Fibroblast of lung (primary cell): ENCODE results near the gene NUPR1.

Experiments
- EZH2 ChIP-seq: IDR thresholded peaks from 2 replicates; pipeline ENCODE4 v1.5.1; 2012; ENCODE audit warnings: low read length, control low read depth, mild to moderate bottlenecking; ENCODE audit errors: missing control alignments
- TF ChIP-seq, protein P1 (sequence below), 2 donors: IDR thresholded peaks in 1 of 2; conservative IDR thresholded peaks in 1 of 2; 1 replicate in 1 of 2; 2 replicates in 1 of 2; pipeline ENCODE4 v1.5.1; 2011 to 2012; ENCODE audit warnings: low read length in 2 of 2, control low read depth in 1 of 2, inconsistent platforms in 1 of 2, low read depth in 1 of 2, mild to moderate bottlenecking in 1 of 2

DNA sequence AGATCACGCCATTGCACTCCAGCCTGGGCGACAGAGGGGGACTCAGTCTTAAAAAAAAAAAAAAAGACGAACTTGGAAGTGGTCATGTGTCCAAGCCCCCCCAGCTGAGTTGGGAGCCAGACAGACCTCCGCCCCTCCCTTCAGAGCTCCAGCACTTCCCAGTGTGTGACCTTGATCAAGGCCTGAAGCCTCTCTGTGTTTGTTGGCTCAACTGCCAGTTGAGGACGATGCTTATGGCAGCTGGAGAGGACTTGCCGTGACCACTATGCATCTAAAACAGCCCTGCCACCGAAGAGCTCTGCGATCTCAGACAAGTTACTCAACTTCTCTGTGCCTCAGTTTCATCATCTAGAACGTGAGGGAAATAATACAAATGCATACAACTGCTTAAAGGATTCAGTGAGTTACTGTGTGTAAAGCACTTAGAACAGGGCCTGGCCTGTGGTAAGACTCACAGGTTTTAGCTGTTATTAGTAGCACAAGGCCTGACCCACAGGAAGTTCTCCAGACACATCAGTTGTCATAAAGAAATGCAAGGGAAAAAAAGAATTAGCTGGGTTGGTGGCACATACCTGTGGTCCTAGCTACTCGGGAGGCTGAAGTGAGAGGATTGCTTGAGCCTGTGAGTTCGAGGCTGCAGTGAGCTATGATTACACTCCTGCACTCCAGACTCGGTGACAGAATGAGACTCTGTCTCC is 25.1 kb downstream of the NUPR1 start:
- TF ChIP-seq EZH2: no peak
- TF ChIP-seq, protein P1, sequence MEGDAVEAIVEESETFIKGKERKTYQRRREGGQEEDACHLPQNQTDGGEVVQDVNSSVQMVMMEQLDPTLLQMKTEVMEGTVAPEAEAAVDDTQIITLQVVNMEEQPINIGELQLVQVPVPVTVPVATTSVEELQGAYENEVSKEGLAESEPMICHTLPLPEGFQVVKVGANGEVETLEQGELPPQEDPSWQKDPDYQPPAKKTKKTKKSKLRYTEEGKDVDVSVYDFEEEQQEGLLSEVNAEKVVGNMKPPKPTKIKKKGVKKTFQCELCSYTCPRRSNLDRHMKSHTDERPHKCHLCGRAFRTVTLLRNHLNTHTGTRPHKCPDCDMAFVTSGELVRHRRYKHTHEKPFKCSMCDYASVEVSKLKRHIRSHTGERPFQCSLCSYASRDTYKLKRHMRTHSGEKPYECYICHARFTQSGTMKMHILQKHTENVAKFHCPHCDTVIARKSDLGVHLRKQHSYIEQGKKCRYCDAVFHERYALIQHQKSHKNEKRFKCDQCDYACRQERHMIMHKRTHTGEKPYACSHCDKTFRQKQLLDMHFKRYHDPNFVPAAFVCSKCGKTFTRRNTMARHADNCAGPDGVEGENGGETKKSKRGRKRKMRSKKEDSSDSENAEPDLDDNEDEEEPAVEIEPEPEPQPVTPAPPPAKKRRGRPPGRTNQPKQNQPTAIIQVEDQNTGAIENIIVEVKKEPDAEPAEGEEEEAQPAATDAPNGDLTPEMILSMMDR (conservative IDR thresholded peaks at IDR 0.05 in 1 of 2, IDR thresholded peaks at IDR 0.05 in 1 of 2; ENCODE audit: low read depth in 1 of 2, low read length in 2 of 2): no peak
